HTR-8/SVneo (cell line): Measurements from ENCODE around the gene SALL1.

ENCODE experiments used
- DNase-seq: peaks from one replicate; pipeline ENCODE4 v3.0.0; 2011; ENCODE audit warnings: low spot score, mixed read lengths; ENCODE audit not compliant: insufficient read length
- FAIRE-seq: peaks from 2 replicates; lab custom pipeline; 2011; peaks lifted over from hg19 to GRCh38; lab: Jason Lieb, UNC

Gene SALL1

GRCh38 chr16:51150888-51151320 lies at the start of gene SALL1:
Gene SALL1, minus strand, starts transcription at chr16:51151270. Its CDS starts 29 bp downstream, at chr16:51151241.
- DNase-seq: no peak
- FAIRE-seq: no peak

GRCh38 chr16:51200793-51201192 lies 49.7 kb upstream of the SALL1 start:
- no peak for DNase-seq
- FAIRE-seq: no peak

- DNase-seq: no peak
- FAIRE-seq: no peak
These were observed 47.1 kb upstream of the SALL1 start for GRCh38 chr16:51197953-51198748.

GRCh38 chr16:51193879-51194278 lies 42.8 kb upstream of the SALL1 start:
- no peak for FAIRE-seq
- no peak for DNase-seq

GRCh38 chr16:51184702-51185433 lies 33.8 kb upstream of the SALL1 start:
- no peak for DNase-seq
- FAIRE-seq: no peak

- DNase-seq (no peak), FAIRE-seq (no peak)
These were observed 30.4 kb upstream of the SALL1 start for GRCh38 chr16:51181503-51181811.

- DNase-seq (no peak), FAIRE-seq (no peak)
These were observed 29.8 kb upstream of the SALL1 start for GRCh38 chr16:51180719-51181502.

GRCh38 chr16:51175081-51175480 lies 24.0 kb upstream of the SALL1 start:
- no peak for FAIRE-seq
- DNase-seq: no peak

- DNase-seq (no peak), FAIRE-seq (no peak)
These were observed 21.3 kb upstream of the SALL1 start for GRCh38 chr16:51172368-51172767.

GRCh38 chr16:51168755-51169154 lies 17.7 kb upstream of the SALL1 start:
- FAIRE-seq: no peak
- no peak for DNase-seq

GRCh38 chr16:51167170-51167895 lies 16.3 kb upstream of the SALL1 start:
- FAIRE-seq: no peak
- DNase-seq: no peak

- no peak for DNase-seq
- no peak for FAIRE-seq
These were observed 15.5 kb upstream of the SALL1 start for GRCh38 chr16:51166541-51166940.

- FAIRE-seq (no peak), DNase-seq (no peak)
These were observed 15.0 kb upstream of the SALL1 start for GRCh38 chr16:51166091-51166490.

GRCh38 chr16:51165043-51165442 lies 14.0 kb upstream of the SALL1 start:
- FAIRE-seq: no peak
- DNase-seq: no peak

- no peak for FAIRE-seq
- DNase-seq: no peak
These were observed 13.5 kb upstream of the SALL1 start for GRCh38 chr16:51164574-51164973.

- DNase-seq (no peak), FAIRE-seq (no peak)
These were observed 13.0 kb upstream of the SALL1 start for GRCh38 chr16:51163894-51164566.

GRCh38 chr16:51163366-51163765 lies 12.3 kb upstream of the SALL1 start:
- no peak for FAIRE-seq
- DNase-seq: no peak

GRCh38 chr16:51161440-51162195 lies 10.5 kb upstream of the SALL1 start:
- DNase-seq: no peak
- no peak for FAIRE-seq

GRCh38 chr16:51159865-51160264 lies 8.8 kb upstream of the SALL1 start:
- FAIRE-seq: no peak

More at GRCh38 chr16:51159865-51160264, 8.8 kb upstream of the SALL1 start:
- DNase-seq: no peak
